Upper lobe of left lung (tissue), 6 donors: ENCODE measurements around the gene EEIG2. TPM values are rescaled to one million over a fixed set of nuclear protein-coding genes. Genes with fewer than 3 reads are reported as not detected.
A peak's percentile ranks its signal among the peaks of the same experiment; 100 is the strongest.
"Not testable (repeated sequence)": the region's sequence is repeated elsewhere in the genome, so short reads cannot be mapped to it uniquely, and the experiment has no call there.

ENCODE experiments used
- ATAC-seq, 2 donors: fragments of 200-7000 bp; cut with Tn5 transposase; one replicate each; pipeline ENCODE4 v1.9.1; 2022; ENCODE audit warnings: mild to moderate bottlenecking in 2 of 2, moderate library complexity in 2 of 2; ENCODE audit not compliant: low FRiP score in 2 of 2
- DNase-seq, 2 donors: peaks; one replicate each; pipeline ENCODE4 v3.0.0-alpha.2; 2019 to 2020
- H3K27ac ChIP-seq, 4 donors: fragments of 200-600 bp; sonication (generic); one replicate each; pipeline ENCODE4 v1.5.1; 2016 to 2019
- H3K27me3 ChIP-seq, 4 donors: fragments of 200-600 bp; sonication (generic); one replicate each; pipeline ENCODE4 v1.5.1; 2017 to 2019
- H3K36me3 ChIP-seq, 4 donors: fragments of 200-600 bp; sonication (generic); one replicate each; pipeline ENCODE4 v1.5.1; 2016 to 2019
- H3K4me1 ChIP-seq, 4 donors: fragments of 200-600 bp; sonication (generic); one replicate each; pipeline ENCODE4 v1.5.1; 2018 to 2019
- H3K4me3 ChIP-seq, 4 donors: fragments of 200-600 bp; sonication (generic); one replicate each; pipeline ENCODE4 v1.5.1; 2017 to 2019; ENCODE audit warnings: mild to moderate bottlenecking in 2 of 4, moderate library complexity in 1 of 4
- H3K9me3 ChIP-seq, 4 donors: fragments of 200-600 bp; sonication (generic); one replicate each; pipeline ENCODE4 v1.5.1; 2018 to 2019
- EP300 ChIP-seq, 4 donors: sonication (generic); formaldehyde crosslinking; IDR thresholded peaks; one replicate each; pipeline ENCODE4 v1.5.1; 2017; ENCODE audit warnings: antibody characterized with exemption in 4 of 4, control low read depth in 2 of 4
- POLR2A ChIP-seq, 4 donors: fragments of 450-650 bp; IDR thresholded peaks; one replicate each; pipeline ENCODE4 v1.5.1; 2016 to 2017; ENCODE audit warnings: antibody characterized with exemption in 4 of 4, mild to moderate bottlenecking in 2 of 4
- POLR2AphosphoS5 ChIP-seq, 2 donors: sonication (generic); formaldehyde crosslinking; IDR thresholded peaks; one replicate each; pipeline ENCODE4 v1.5.1; 2017; ENCODE audit warnings: antibody characterized with exemption in 2 of 2
- WGBS, 2 donors: methylation state at CpG; one replicate each; pipeline ENCODE4 v1.1.5; 2017 to 2018; 5-methylcytosine and 5-hydroxymethylcytosine counted together
- total RNA-seq, 6 donors: library from RNA; depleted of rRNA in 4 of 6; stranded (reverse); fragments of >200 nt in 4 of 6; gene quantifications; one replicate each; pipeline versions ENCODE4 v1.1.0 to v1.2.1, GENCODE V29; 2016 to 2021
- TF ChIP-seq, protein P1 (sequence below), 6 experiments: fragments of 450-650 bp in 4 of 6; fragments of 200-600 bp in 2 of 6; sonication (generic) in 2 of 6; IDR thresholded peaks; one replicate each; pipeline ENCODE4 v1.5.1; 2016 to 2019; ENCODE audit warnings: antibody characterized with exemption in 6 of 6
- donor health status: DM: no; HTN: no; CAD: no; lungs with moderate emphysema.
- donor health status: DM: no; HTN: yes; CAD: no; lungs with severe emphysema.

Gene EEIG2
- total RNA-seq, 6 donors from 2014 or later = 8.4 to 19.9 (median 15.1) TPM

- no peak overlapping the region for H3K27ac ChIP-seq
- DNase-seq (no peak), ATAC-seq (no peak)
- H3K36me3 ChIP-seq = no peaks in the 10 kb centered on the region
- no peaks in the 10 kb centered on the region for H3K9me3 ChIP-seq
- 77 to 80% methylated on average over 4 of the region's 4 CpGs for WGBS, 2 donors
- H3K4me1 ChIP-seq = peaks cover 0 to 7% (median 0%) of the 10 kb centered on the region in 4 donors
- no peak for TF ChIP-seq EP300 (IDR thresholded peaks at IDR 0.05)
- TF ChIP-seq POLR2A (IDR thresholded peaks at IDR 0.05) = no peak
- TF ChIP-seq, protein P1, sequence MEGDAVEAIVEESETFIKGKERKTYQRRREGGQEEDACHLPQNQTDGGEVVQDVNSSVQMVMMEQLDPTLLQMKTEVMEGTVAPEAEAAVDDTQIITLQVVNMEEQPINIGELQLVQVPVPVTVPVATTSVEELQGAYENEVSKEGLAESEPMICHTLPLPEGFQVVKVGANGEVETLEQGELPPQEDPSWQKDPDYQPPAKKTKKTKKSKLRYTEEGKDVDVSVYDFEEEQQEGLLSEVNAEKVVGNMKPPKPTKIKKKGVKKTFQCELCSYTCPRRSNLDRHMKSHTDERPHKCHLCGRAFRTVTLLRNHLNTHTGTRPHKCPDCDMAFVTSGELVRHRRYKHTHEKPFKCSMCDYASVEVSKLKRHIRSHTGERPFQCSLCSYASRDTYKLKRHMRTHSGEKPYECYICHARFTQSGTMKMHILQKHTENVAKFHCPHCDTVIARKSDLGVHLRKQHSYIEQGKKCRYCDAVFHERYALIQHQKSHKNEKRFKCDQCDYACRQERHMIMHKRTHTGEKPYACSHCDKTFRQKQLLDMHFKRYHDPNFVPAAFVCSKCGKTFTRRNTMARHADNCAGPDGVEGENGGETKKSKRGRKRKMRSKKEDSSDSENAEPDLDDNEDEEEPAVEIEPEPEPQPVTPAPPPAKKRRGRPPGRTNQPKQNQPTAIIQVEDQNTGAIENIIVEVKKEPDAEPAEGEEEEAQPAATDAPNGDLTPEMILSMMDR (IDR thresholded peaks at IDR 0.05) = no peak
- TF ChIP-seq POLR2AphosphoS5 (IDR thresholded peaks at IDR 0.05) = no peak
- H3K27me3 ChIP-seq = no peaks in the 10 kb centered on the region
- H3K4me3 ChIP-seq = no peak overlapping the region
These were observed 28.5 kb upstream of the EEIG2 start for GRCh38 chr1:108531444-108531843.

DNA sequence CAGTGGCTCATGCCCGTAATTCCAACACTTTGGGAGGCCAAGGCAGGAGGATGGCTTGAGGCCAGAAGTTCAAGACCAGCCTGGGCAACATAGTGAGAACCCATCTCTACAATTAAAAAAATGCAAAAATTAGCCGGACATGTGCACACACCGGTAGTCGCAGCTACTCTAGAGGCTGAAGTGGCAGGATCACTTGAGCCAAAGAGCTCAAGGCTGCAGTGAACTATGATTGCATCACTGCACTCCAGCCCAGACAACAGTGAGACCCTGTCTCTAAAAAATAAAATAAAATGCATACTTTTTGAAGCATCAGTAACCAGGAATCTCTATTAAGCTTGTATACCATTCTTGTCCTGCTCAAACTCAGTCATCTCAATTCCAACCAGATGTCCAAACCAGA is 27.2 kb upstream of the EEIG2 start:
- Histone ChIP-seq H3K36me3 (no peaks in the 10 kb centered on the region), H3K9me3 (no peaks in the 10 kb centered on the region), H3K4me1 (peaks cover 0 to 7% (median 0%) of the 10 kb centered on the region in 4 donors), H3K27ac (no peak overlapping the region), H3K27me3 (no peaks in the 10 kb centered on the region), H3K4me3 (no peak overlapping the region)
- WGBS, 2 donors = 38 to 57% methylated on average over 4 of the region's 4 CpGs
- DNase-seq (peak in 1 of 2 donors; percentile 64), ATAC-seq (peak in 1 of 2 donors; percentile 53)
- TF ChIP-seq POLR2AphosphoS5 (IDR thresholded peaks at IDR 0.05) = no peak
- TF ChIP-seq, protein P1 (IDR thresholded peaks at IDR 0.05) = no peak
- no peak for TF ChIP-seq EP300 (IDR thresholded peaks at IDR 0.05)
- TF ChIP-seq POLR2A (IDR thresholded peaks at IDR 0.05) = no peak

GRCh38 chr1:108533351-108534083 is 26.4 kb upstream of the EEIG2 start:
- 47 to 52% methylated on average over 10 of the region's 10 CpGs for WGBS, 2 donors
- no peak for TF ChIP-seq EP300 (IDR thresholded peaks at IDR 0.05)
- no peak for TF ChIP-seq POLR2A (IDR thresholded peaks at IDR 0.05)
- TF ChIP-seq, protein P1 (IDR thresholded peaks at IDR 0.05) = no peak
- TF ChIP-seq POLR2AphosphoS5 (IDR thresholded peaks at IDR 0.05) = no peak
- Histone ChIP-seq H3K36me3 (no peaks in the 10 kb centered on the region), H3K4me1 (peaks cover 0 to 7% (median 0%) of the 10 kb centered on the region in 4 donors), H3K9me3 (no peaks in the 10 kb centered on the region), H3K4me3 (no peak overlapping the region), H3K27ac (peak overlapping the region in 2 of 4 donors; percentile 38 to 44), H3K27me3 (no peaks in the 10 kb centered on the region)
- ATAC-seq (peak in 1 of 2 donors; percentile 79), DNase-seq (peak in 1 of 2 donors; percentile 70)

GRCh38 chr1:108534759-108535158 is 25.1 kb upstream of the EEIG2 start:
- Histone ChIP-seq H3K36me3 (no peaks in the 10 kb centered on the region), H3K4me3 (no peak overlapping the region), H3K27ac (no peak overlapping the region), H3K9me3 (no peaks in the 10 kb centered on the region), H3K27me3 (no peaks in the 10 kb centered on the region), H3K4me1 (peaks cover 0 to 7% (median 0%) of the 10 kb centered on the region in 4 donors)
- TF ChIP-seq POLR2A (IDR thresholded peaks at IDR 0.05) (no peak), POLR2AphosphoS5 (IDR thresholded peaks at IDR 0.05) (no peak)
- WGBS, 2 donors = 97 to 98% methylated on average over 3 of the region's 3 CpGs
- DNase-seq = no peak
- ATAC-seq = no peak

- 81 to 86% methylated on average over 4 to 6 of the region's 6 CpGs for WGBS, 2 donors
- ATAC-seq, H3K36me3 ChIP-seq, DNase-seq, H3K27me3 ChIP-seq, H3K4me3 ChIP-seq, H3K9me3 ChIP-seq, H3K4me1 ChIP-seq, H3K27ac ChIP-seq: not testable (repeated sequence)
These were observed 24.5 kb upstream of the EEIG2 start for GRCh38 chr1:108535315-108535897.

DNA sequence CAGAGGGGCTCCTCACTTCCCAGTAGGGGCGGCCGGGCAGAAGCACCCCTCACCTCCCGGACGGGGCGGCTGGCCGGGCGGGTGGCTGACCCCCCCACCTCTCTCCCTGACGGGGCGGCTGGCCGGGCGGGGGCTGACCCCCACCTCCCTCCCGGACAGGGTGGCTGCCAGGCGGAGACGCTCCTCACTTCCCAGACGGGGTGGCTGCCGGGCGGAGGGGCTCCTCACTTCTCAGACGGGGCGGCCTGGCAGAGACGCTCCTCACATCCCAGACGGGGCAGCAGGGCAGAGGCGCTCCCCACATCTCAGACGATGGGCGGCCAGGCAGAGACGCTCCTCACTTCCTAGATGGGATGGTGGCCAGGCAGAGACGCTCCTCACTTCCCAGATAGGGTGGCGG is 23.9 kb upstream of the EEIG2 start:
- H3K36me3 ChIP-seq, ATAC-seq, H3K4me3 ChIP-seq, H3K27me3 ChIP-seq, H3K9me3 ChIP-seq, H3K27ac ChIP-seq, H3K4me1 ChIP-seq: not testable (repeated sequence)
- 92 to 98% methylated on average over 14 to 27 of the region's 27 CpGs for WGBS, 2 donors
- peak in 1 of 2 donors; percentile 73 for DNase-seq

DNA sequence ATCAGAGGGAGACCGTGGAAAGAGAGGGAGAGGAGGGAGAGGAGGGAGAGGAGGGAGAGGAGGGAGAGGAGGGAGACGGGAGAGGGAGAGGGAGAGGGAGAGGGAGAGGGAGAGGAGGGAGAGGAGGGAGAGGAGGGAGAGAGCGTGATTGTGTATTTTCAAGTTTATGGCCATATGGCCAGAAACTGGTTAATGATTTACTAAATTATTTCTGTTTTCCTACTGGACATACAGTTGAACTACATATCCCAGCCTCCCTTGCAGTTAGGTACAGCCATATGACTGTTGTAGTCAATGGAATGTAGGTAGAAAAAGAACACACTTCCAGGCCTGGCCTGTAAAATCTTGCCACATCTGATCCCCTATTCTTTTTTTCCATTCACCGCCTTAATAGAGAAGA is 23.1 kb upstream of the EEIG2 start:
- not testable (repeated sequence) for H3K4me3 ChIP-seq, H3K27me3 ChIP-seq, ATAC-seq, H3K27ac ChIP-seq, H3K36me3 ChIP-seq, H3K9me3 ChIP-seq, H3K4me1 ChIP-seq, DNase-seq
- WGBS, 2 donors = 79 to 85% methylated on average over 3 to 4 of the region's 4 CpGs
